ENCODE measurements around the gene CLCN3.
A peak's percentile ranks its signal among the peaks of the same experiment; 100 is the strongest.
"Not testable (repeated sequence)": the region's sequence is repeated elsewhere in the genome, so short reads cannot be mapped to it uniquely, and the experiment has no call there.

Gene CLCN3

DNA sequence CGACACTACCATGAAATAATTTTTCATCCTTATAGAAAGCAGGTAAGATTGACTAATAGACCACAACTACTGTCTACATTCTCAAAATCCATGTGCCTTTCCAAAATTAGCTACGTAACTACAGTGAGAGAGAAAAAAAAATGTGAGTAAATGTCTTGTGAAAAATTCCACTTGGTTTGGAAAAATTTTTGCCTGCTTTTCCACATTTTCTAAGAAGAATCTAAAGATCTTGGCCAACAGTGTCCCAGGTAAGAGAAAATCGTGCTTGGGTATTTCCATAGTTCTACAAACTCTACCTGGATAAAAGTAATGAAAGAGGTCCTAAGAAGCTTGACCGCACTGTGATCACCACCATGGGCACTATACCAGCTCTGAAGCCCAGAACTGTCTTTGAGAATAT is 1.4 kb upstream of the CLCN3 start:
- DNase-seq, result no peak

- DNase-seq, result peak; percentile 8
Measured at GRCh38 chr4:169619518-169619957, 840 bp upstream of the CLCN3 start.

DNA sequence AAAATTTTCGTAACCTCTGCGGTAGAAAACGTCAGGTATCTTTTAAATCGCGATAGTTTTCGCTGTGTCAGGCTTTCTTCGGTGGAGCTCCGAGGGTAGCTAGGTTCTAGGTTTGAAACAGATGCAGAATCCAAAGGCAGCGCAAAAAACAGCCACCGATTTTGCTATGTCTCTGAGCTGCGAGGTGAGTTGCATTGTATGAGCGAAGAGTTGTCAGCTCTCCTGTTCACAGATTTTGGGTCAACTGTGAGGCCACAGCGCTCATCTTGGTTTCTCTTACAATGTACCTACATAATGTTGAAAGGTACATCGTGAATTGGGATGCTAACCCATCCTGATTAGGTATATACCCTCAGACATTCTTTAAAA is 486 bp downstream of the CLCN3 start:
- DNase-seq, result no peak

- DNase-seq, result no peak
Measured at GRCh38 chr4:169621731-169622492, 1.5 kb downstream of the CLCN3 start.

GRCh38 chr4:169622566-169622965 is 2.2 kb downstream of the CLCN3 start:
- no peak for DNase-seq

DNA sequence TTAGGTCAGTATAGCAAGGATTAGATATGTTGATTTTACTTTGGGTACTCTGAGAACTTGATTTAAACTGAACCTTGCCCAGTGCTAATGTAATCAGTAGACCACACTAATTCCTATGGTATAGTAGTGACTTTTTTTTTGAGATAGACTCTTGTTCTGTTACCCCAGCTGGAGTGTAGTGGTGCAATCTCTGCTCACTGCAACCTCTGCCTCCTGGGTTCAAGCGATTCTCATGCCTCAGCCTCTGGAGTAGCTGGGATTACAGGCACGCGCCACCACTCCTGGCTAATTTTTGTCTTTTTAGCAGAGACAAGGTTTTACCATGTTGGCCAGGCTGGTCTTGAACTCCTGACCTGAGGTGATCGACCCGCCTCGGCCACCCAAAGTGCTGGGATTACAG is 3.6 kb downstream of the CLCN3 start:
- not testable (repeated sequence) for DNase-seq

DNA sequence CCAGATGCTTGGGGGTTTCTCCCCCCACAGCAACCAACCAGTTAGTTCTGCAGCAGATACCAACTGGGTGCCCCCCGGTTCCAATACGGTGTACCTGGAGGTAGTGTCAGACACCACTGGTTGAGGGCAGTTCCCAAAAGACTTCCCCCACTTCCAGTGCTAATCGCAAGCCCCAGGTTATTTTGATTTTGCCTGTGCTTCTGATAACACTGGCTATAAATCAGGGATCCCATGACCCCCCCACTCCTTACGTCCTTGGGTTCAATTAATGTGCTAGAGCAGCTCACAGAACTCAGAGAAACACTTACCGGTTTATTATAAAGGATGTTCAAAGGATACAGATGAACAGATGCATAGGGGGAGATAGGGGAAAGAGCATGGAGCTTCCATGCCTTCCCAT is 5.5 kb downstream of the CLCN3 start:
- DNase-seq, result no peak

GRCh38 chr4:169626331-169627282 is 6.2 kb downstream of the CLCN3 start:
- no peak for DNase-seq

GRCh38 chr4:169627307-169627706 is 6.9 kb downstream of the CLCN3 start:
- DNase-seq, result no peak

DNA sequence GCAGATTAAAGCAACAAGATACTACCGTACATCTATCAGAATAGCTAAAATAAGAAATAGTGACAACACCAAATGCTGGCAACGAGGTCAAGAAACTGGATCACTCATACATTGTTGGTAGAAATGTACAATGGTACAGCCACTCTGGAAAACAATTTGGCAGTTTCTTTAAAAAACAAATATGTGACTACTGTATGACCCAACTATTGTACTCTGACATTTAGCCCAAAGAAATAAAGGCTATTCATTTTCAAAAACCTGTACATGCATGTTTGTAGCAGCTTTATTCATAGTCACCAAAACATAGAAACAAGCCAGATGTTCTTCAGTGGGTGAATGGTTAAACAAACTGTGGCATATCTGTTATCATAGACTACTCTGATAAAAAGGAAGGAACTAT is 8.2 kb downstream of the CLCN3 start:
- DNase-seq, result no peak

DNA sequence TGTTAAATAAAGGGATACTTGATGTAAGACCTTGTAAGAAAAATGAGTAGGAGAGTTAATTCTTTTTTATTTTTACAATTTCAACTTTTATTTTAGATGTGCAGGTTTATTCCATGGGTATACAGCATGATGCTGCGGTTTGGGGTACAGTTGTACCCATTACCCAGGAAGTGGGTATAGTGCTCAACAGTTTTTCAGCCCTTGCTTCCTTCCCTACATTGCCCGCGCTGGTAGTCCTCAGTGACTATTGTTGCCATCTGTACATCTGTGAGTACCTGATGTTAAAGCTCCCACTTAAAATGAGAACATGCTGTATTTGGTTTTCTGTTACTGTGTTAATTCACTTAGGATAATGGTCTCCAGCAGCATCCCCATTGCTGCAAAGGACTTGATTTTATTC is 9.7 kb downstream of the CLCN3 start:
- DNase-seq, result no peak

DNA sequence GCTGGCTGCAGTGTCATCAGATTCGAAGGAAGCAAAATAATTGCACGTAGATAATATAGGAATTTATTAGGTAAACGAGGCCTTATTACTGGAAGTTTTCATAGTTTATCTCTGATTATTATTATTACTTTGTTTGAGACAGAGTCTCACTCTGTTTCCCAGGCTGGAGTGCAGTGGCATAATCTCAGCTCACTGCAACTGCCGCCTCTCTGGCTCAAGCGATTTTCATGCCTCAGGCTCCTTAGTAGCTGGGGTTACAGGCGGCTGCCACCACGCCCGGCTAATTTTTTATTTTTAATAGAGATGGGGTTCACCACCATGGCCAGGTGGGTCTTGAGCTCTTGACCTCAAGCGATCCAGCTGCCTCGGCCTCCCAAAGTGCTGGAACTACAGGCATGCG is 12.5 kb downstream of the CLCN3 start:
- DNase-seq, result no peak

GRCh38 chr4:169634975-169635374 is 14.6 kb downstream of the CLCN3 start:
- no peak for DNase-seq

GRCh38 chr4:169640261-169640870 is 20.0 kb downstream of the CLCN3 start:
- DNase-seq, result no peak

DNA sequence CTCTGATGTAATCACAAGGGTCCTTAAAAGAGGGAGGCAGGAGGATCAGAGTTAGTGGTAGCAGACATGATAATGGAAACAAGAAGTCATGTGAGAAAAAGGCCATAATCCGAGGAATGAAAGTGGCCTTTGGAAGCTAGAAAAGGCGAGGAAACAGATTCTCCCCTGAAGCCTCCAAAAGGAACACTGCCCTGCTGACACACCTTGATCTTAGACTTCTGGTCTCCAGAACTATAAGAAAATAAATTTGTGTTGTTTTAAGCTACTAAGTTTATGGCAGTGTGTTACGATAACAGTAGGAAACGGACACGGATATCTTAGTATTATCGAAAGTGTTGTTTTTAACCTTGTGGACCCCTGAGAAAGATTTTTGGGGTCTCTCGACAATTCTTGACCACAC is 24.4 kb downstream of the CLCN3 start:
- no peak for DNase-seq

DNA sequence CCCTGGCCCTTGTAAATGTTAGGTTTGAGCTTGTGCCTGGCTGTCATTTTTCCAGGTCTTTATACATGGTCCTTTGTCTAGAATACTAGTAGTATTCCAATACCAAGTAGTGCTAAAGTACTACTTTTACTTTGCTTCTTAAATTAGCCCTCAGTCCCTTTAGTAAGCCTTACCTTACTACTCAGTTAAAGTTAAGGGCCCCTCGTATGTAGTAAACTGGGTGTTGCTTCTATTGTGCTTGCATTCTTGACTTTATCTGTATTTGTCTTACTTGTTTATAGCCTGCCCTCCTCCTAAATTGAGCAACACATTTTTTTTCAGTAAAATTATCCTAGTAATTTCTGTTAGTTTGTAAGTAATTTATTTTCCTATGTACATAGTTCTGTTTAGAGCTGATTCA is 25.2 kb downstream of the CLCN3 start:
- no peak for DNase-seq

DNA sequence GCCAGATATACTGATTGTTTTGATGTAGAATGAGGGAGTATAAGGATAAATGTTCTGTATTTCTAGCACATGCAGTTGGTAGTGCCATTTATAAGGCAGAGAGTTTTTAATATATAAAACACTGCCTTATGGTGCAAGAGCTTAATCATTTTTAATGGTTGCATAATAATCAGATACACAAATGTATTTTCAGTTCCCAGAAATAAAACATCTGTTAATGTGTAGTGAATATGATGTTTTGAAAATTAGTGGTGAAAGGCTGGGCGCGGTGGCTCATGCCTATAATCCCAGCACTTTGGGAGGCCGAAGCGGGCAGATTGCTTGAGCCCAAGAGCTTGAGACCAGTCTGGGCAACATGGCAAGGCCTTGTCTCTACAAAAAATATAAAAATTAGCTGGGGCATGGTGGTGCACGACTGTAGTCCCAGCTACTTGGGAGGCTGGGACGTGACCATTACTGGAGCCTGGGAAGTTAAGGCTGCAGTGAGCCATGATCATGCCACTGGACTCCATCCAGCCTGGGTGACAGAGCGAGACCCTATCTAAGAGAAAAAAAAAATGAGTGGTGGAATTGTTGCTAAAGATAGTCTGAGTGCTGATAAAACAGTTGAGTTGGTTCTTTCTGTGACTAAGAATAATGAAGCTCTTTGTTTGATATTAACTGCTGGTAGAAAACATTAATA is 29.3 kb downstream of the CLCN3 start:
- no peak for DNase-seq

DNA sequence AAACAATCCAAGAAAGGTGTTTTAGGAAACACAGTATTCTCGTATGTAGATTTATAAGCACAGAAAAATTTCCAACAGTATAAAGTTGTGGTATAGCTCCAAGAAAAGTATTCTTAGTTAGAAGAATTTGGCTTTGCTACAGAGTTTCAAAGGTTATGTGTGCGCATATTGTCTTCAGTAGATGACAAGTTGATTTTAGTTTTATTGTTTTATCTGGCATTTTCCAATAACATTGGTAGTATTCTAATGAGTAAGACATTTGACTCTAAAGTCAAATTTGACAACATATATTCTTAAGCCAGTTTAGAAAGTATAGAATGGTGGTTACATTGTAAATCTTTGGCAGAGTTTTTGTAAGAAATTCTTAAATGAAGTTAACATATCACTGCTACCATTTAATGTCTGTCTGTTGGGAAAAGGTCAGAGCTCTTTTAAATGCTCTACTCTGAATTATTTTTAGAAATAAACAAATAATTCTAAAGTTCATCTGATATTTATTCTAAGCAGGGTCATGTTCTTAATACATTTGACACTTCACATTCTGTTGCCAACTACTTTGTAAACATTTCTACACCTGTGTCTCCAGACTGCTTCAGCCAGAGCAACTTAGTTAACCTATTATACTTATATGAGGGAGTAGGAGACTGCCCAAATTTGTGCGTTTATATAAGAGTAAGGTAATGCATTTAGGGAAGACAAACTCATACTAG is 30.0 kb downstream of the CLCN3 start:
- no peak for DNase-seq

- no peak for DNase-seq
Measured at GRCh38 chr4:169652535-169652934, 32.2 kb downstream of the CLCN3 start.

DNA sequence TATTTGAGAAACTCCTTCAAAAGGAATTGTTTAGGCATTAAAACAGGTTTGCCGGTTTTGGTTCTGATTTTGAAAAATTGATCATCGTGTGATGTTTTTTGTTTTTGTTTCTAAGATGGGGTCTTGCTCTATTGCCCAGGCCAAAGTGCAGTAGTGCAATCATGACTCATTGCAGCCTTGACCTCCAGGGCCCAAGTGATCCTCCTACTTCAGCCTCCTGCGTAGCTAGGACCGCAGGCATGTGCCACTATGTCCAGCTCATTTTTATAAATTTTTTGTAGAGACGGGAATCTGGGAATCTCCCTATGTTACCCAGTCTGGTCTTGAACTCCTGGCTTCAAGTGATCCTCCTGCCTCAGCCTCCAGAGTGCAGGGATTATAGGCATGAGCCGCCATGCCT is 35.0 kb downstream of the CLCN3 start:
- DNase-seq, result no peak

DNA sequence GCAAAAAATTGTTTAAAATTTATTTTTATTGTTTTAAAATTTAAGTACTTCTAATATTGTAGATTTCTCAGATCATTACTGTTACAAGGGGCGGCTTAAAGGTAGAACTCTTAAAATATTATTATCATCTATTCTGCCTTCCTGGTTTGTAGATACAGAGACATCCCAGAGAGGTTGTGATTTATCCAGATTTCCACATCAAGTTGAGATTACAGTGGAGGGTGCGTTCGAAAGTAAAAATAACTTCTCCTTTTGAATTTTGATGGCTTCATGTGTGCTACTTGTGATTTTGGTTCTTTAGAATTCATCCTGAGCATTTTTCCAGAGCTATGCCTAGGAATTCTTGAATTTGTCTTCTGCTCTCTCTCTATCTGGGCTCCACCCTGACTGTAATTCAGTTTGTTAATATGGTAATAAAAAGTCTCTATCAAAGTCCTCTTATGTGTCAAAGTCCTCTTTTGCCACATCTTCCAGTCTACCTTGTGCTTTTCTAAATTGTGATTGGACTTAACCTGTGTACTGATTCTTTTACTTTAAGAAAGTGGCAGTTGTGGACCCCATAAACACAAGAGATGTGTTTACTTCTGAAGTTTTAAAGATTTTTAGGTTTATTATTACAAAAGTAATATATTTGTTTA is 37.2 kb downstream of the CLCN3 start:
- DNase-seq, result no peak

GRCh38 chr4:169658196-169658595 is 37.8 kb downstream of the CLCN3 start:
- no peak for DNase-seq

All from GDM1 (cell line).